Gastrocnemius medialis (tissue), 4 donors: ENCODE measurements around the gene MPHOSPH6.

Experiments used
- CTCF ChIP-seq, 5 experiments: fragments of 450-650 bp in 3 of 5; fragments of 200-600 bp in 2 of 5; sonication (generic) in 2 of 5; IDR thresholded peaks in 4 of 5; conservative IDR thresholded peaks in 1 of 5; 1 replicate in 4 of 5; 2 replicates in 1 of 5; pipeline ENCODE4 v1.5.1; 2016 to 2019; ENCODE audit warnings: antibody characterized with exemption in 5 of 5, mild to moderate bottlenecking in 3 of 5, moderate library complexity in 3 of 5
- POLR2A ChIP-seq, 2 donors: fragments of 450-650 bp; IDR thresholded peaks; one replicate each; pipeline ENCODE4 v1.6.1; 2017; ENCODE audit warnings: antibody characterized with exemption in 2 of 2, mild to moderate bottlenecking in 2 of 2, moderate library complexity in 2 of 2

- TF ChIP-seq CTCF (IDR thresholded peaks at IDR 0.05 in 4 of 5, conservative IDR thresholded peaks at IDR 0.05 in 1 of 5) (no peak), POLR2A (IDR thresholded peaks at IDR 0.05) (no peak)
These were observed 24.1 kb upstream of the MPHOSPH6 start for GRCh38 chr16:82194086-82194485.
